NCI-H82 treated with DMSO at 0.1 percent for 48 hours (cell line): ENCODE measurements around the gene DHX35.
"Not testable (repeated sequence)": the region's sequence is repeated elsewhere in the genome, so short reads cannot be mapped to it uniquely, and the experiment has no call there.

Experiments used
- DNase-seq: peaks from one replicate; lab custom pipeline; 2025; ENCODE audit not compliant: unreplicated experiment; lab: John Stamatoyannopoulos, UW

Gene DHX35

DNA sequence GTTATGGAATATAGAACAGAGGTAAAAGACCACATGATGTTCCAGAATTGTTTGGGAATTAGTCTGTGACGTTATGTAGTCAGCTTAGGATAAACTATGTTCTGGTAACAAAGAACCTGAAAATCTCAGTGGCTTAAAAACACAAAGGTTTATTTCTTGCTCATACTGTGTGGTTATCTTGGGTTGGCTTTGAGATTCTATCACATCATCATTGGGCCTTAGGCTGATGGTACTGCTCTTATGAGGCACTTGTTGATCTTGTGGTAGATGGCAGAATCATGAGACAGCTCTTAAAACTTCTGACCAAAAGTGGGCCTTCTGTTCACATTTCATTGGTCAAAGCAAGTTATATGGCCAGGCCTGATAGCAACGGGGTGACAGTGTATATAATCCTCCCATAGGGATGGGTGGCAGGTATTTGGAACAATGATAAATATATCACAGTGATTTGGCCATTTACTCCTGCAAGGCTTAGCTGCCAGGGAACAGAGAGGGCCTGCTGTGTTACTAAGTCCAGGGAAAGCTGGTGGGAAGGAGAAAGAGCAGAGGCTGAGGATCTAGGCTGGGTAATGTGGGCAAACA lies 13.5 kb downstream of the DHX35 start:
- no peak for DNase-seq

DNA sequence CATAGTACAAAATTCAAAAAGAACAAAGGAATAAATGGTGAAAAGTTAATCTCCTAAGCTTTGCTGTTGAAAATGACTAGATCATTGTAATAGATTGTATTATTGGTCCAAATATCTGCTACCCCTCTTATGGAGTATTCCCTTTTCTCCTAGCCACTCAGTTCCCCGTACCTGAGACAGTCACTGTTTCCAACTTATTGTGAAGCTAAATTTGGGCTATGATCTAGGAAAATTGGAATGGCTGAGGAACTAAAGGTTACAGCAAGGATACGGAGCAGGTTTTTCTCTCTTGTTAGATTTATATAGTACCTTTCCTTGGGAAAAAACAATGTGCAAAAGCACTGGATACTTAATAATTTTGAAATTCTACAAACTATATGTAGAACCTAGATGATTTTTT lies 17.3 kb downstream of the DHX35 start:
- no peak for DNase-seq

DNA sequence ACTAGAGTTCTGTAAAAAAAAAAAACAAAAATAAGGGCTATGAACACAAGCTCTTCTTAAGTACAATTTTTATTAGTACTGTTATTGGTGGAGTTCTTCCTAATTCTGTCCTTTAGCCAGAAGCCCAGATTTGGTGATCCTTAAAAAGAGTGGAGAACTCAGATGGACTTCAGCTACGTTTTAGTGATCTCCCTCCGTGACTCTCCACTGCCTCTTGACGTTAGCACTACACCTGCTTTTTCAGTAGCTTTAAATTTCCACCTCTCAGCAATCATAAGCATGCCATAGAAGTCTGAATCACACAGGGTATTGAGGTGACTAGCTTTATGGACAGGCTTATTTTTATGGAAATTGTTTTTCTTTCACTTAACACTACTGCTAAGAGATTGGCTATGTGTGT lies 17.7 kb downstream of the DHX35 start:
- no peak for DNase-seq

DNA sequence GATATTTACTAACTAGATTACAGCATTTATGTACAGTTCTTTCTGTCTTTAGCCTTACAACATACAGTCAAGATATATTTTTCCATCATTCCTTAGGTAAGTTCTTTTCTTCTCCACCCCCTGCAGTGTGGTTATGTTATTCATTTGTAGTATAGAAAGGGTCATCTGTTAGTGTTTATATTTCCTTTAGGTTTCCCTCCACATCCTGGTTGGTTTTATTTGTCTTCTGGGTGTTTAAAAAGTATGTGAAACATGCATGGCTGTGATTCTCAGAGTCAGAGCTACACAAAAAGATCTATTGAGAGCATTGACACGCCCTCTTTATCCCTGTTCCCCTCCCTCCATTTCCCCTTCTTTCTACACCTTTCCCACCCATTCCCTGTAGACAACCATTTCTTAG lies 20.1 kb downstream of the DHX35 start:
- no peak for DNase-seq

DNA sequence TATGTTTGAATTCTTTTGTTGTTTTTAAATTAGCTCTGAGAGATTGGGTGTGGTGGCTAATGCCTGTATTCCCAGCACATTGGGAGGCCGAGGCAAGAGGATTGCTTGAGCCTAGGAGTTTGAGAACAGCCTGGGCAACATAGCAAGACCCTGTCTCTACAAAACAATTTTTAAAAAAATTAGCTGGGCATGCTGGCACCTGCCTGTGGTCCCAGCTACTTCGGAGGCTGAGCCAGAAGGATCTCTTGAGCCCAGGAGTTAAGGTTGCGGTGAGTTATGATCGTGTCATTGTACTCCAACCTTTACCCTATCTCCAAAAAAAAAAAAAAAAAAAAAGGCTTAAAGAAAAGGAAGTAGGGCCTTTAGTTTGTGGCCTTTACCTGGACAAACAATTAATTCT lies 22.9 kb downstream of the DHX35 start:
- no peak for DNase-seq

DNA sequence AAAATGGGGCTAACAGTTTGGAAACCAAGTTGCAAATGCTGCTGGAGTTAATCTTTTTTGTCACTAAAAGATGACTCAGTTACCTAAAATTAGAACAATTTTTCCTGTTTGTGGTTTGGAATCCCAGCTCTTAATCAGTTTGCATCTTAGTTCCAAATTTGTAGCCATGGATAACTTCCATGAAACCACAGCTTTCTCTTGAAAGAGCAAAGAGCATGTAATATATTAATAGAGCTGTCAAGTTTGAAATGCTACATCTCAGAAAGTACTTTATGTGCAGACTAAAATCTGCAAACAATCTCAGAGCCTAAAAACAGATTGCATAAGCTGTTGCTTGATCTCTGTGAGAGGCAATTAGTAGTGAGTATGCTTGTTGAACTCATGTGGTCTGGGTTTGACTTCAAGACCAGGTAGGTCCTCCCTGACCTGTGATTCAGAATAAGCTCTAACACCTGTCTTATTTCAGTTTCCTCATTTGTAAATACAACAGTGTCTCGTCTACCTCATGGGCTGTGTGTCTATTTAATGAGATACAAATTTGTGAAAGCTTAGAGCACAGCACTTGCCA lies 23.5 kb downstream of the DHX35 start:
- DNase-seq, result no peak

DNA sequence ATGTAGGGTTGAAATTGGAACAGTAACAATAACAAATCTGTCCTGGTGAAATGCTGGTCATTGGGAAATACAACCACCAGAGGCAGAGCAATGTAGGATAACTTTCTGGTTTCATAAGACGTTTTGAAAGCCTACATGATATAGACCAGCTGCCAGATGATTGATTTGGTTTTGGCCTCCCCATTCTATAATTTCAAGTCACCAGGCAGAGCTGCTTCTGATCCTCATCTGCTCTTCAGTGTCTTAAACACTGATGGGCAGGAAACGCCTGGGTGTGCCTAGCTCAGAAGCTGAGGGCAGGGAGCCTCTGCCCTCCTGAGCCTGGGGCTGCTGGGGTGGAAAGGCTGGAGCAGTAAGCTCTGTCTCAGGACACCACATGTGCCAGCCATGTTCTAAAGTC lies 24.5 kb downstream of the DHX35 start:
- DNase-seq, result no peak

DNA sequence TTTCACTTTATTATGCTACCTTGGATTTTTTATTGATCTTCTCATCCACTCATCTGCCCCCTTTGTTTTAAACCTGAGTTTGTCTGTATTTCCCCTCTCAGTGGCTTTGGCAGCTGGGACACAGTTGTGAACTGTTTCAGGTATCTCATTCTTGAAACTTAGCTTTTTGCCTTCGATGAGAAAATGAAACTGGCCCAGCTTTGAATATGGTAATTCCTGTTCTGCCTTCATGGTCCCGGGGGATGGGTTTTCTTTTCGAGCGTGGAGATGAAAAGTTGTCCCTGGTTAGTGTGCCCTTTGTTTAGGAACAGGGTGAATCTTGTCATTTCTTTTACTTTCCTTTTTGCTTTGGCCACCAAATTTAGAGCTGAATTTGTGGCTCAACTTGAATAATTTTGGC lies 25.6 kb downstream of the DHX35 start:
- DNase-seq, result no peak

DNA sequence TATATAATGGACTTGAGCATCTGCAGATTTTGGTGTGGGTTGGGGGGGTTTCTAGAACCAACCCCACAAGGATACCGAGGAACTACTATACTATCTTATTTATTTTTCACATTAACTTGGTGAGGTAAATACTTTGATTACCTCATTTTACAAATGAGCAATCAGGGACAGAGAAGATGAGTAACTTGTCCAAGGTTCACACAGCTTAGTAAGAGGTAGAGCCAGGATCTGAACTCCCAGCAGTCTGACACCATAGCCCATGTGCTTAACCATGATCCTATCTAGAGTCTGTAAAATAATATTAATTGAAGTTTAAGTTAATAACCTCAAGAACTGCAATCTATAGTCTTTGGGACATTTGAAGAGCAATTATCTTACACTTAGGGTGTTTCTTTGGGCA lies 28.6 kb downstream of the DHX35 start:
- no peak for DNase-seq

DNA sequence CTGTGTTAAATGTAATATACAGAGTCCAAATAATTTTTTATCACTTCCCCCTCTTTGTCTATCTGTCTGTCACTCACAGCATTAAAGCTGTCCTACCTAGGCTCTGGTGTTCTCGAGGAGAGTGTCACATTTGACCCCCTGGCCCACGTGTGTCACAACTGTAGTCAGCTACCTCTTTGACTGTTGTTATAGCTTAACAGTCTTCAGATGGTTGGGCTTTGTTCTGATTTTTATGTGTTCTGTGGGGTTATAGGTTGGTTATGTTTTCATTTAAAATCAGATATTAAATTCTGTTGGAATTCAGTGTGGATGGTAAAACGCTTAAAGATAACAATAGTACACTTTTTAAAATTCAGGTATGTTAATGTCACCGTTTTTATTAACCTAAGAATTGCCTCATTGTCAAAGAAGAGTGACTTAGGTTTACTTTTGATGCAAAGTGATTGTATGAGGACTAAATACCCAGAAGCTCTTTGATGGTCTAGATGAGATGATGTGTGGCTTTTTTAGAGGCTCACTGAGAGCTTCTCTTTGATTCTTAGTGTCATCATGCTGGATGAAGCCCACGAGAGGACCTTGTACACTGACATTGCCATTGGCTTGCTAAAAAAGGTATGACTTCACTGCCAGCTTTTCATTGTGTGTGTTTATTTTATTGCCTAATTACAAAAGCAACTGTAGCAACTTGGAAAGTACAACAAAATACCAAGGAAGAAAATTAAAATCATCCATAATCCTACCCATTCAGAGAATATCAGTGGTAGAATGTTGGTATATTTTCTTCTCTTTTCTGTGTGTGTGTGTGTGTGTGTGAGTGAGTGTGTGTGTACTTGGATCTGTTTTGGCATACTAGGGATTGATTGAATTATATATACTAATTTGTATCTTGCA lies 29.9 kb downstream of the DHX35 start:
- no peak for DNase-seq

DNA sequence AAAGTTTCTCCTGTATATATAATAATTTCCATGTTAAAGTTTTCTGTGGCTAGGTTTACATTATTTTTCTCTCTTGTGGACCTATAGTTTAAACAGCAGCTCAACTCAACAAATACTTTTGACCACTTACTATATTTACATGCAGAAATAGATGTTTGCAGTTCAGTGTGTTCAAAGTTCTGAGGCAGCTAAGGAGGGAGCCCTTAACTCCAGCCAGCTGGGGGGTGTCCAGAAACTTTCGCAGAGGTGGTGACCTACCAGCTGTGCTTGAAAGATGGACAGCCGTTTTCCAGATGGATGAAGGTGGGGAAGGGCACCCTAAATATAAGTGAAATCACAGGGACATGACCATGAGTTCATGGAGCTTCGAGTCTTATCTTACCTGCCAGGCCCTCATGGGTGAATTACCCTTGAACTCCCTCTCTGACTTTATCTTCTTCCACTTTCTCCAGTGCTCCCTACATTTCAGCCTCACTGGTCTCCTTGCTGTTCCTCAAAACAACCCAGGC lies 33.4 kb downstream of the DHX35 start:
- no peak for DNase-seq

DNA sequence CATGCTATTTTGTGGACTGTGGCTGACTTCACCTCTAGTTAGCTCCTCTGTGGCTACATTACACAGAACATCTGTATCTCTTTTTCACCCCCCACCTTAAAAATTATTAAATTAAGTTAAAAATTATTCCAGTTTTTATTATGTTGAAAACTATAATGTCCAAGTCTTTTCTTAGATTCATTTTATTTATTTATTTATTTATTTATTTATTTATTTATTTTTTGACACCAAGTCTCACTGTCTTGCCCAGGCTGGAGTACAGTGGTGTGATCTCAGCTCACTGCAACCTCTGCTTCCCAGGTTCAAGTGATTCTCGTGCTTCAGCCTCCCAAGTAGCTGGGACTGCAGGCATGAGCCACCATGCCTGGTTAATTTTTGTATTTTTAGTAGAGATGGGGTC lies 34.7 kb downstream of the DHX35 start:
- DNase-seq, result not testable (repeated sequence)

DNA sequence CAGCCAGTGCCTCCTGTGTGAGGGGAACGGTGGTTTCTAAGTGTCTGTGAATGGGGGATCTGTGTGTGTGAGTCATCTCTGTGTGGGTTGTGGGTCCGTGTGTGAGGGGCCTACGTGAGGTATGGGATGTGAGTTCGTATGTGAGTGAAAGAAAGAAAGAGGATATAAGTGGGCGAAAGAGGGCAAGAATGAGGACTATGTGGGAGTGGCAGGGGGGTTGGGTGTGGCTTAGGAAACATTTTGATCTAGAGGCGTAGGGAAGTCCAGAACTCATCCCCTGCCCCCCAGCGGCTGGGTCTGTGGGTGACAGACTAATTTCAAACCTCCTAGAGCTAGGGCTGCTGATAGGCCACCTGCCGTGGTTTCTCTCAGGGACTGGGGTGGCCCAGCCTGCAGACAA lies 35.5 kb downstream of the DHX35 start:
- DNase-seq, result no peak

DNA sequence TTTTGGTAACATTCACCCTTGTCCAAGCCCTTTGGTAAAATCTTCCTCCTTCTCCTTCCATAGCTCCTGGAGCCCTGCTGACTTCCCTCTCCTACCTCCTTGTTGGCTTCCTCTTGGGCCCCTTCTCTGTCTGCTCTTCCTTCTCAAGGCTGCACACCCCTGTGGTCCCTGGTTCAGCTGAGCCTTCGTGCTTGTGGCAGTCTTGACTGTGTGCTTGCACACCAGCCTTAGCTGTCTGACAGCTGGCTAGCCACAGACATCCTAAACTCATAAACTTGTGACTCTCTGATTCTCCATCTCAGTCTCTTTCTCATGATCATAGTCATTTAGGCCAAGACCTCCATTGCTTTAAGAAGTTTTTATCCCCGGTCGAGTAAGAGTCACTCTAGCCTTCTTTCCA lies 37.1 kb downstream of the DHX35 start:
- DNase-seq, result no peak

DNA sequence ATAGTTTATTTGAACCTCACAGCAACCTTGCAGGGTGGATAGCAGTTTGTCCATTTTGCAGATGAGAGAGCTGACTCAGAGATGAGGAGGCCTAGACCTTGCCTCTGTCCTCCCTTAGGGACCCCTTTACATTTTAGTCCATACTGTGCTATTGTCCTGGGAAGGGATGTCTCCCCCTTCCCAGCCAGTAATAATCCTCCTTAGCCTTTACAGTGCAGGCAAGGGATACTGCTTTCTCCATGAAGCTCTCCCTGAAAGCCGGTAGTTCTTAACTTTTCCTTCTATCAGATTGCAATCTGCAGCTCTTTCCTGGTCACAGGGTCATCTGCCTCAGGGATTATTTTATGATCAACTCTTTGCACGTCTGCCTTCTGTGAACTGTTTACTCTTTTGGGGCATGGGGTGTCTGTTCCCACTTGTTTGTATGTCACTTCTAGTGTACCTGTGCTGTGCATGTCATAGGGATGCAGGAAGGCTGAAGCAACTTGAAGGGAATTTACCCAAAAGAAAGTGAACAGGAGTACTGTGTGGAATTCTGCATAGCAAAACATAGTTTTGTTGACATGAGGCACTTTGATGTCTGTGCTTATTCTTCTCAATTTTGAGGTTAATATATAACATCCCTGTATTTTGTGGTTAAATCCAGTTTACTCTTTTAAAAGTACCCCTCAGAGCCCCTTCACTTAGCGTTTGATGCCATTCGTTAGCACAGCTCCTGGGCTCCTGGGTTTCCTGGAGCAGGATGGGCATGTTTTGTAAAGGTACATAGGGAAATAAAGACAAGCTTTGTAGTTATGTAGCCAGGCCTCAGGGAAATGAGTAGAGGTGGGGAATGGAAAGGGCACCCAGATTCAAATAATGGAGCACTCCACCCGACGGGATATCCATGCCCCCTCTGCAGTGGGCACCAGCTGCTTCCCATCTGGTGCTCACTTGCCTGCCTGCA lies 38.1 kb downstream of the DHX35 start:
- no peak for DNase-seq

DNA sequence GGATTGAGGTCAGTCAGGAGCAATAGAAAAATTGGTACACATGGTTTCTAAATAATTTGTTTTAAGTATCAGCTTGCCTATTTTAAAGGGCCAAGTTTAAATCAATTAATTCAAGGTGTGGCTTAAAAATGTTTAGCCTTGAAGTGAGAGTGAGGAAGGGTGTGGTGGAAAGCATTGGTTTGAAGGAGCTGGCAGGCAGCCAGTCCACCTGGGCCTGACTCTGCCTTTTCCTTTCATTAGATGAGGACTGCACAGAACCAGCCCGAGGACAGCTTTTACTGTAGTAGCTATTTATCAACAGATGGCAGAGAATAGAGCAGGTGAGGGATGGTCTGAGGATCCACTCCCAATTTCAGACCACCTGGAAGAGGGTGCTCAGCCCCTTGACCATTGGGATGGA lies 42.4 kb downstream of the DHX35 start:
- no peak for DNase-seq

DNA sequence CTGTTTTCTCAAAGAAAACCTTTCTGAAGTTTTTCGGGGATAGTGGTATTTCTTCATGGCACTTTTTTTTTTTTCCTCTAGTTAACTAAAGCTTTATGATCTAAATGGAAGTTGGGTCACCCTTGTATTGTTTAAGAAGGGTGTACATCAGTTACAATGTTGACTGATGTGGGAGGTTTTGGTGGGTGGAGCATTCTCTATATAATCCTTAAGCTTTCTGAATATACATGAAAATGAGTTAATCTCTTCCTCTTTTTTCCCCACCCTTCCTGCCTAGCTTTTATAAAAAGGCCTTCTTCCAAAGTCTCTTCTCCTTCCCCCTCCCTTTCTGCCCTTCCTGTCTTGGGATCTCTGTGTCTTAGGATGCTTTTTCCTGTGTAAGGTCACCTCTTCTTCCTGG lies 47.2 kb downstream of the DHX35 start:
- DNase-seq, result no peak

DNA sequence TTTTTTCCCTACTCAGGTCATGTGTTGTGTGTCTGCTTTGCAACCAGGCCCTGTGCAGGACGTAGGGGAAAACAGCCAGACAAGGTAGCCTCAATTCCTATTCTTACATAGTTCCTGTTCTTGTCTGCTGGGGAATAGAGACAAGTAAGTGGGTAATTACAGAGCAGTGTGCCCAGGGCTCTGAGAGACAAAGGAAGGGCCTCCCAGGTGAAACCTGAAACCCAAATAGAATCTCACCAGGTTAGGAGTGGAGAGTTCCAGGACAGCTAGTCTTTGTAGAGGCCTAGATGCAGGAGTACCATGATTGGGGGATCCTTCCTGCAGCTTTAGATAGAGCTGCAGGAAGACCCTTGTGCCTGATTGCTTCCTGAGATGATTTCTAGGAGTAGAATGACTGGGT lies 48.4 kb downstream of the DHX35 start:
- no peak for DNase-seq

DNA sequence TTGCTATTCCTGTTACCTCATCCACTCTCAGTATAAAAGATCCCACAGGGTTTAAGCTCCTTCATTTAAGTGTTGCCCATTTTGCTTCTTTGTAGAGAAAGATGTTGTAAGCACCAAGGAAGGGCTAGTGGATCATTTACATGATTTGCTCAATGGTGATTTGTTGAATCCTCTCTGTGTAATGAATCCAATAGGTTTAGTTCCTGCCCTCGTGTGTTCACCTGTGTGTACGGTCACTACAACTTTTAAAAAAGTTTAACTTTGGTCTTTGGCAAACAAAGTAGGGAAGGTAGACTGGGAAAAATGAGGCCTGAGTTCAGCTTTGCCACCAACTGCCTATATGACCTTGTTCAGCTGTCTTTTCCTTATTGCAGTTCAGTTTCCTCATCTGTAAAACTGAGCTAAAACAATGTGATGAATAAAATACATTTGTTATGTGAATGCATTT lies 51.5 kb downstream of the DHX35 start:
- no peak for DNase-seq

DNA sequence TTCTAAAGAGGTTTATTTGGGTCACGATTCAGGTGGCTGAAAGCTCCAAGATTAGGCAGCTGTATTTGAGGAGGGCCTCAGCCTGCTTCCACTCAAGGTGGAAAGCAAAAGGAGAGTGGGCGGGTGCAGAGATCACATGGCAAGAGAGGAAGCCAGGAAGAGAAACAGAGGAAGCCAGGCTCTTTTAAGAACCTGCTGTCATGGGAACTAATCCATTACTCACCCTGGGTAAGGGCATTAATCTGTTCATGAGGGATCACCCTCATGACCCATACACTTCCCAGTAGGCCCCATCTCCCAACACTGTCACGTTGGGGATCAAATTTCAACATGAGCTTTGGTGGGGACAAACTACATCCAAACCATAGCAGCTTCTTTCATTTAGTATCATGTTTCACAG lies 53.9 kb downstream of the DHX35 start:
- no peak for DNase-seq

DNA sequence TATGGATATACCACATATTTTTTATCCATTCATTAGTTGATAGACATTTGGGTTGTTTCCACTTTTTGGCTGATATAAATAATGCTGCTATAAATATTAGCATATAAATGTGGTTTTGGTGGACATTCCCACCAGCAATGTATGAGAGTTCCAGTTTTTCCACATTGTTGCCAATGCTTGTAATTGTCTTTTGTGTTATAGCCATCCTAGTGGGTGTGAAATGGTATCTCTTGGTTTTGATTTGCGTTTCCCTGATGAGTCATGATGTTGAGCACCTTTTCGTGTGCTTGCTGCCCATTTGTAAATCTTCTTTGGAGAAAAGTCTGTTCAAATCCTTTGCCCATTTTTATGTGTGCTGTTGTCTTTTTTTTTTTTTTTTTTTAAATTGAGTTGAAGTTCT lies 54.4 kb downstream of the DHX35 start:
- DNase-seq, result no peak
